DOHH2 (cell line): ENCODE measurements around the gene FAM53A.

Experiments
- H3F3A ChIP-seq: fragments of 200-600 bp; sonication (generic), shearing (Covaris generic); 2 replicates; pipeline ENCODE4 v1.6.0; 2016; ENCODE audit warnings: antibody characterized with exemption, mild to moderate bottlenecking; ENCODE audit not compliant: control insufficient read depth, insufficient read depth
- H3K27ac ChIP-seq: fragments of 200-600 bp; sonication (generic); 2 replicates; pipeline ENCODE4 v1.5.1; 2014; ENCODE audit warnings: low read depth, mild to moderate bottlenecking, low read length, moderate library complexity
- H3K27me3 ChIP-seq: fragments of 200-600 bp; sonication (generic); 2 replicates; pipeline ENCODE4 v1.6.1; 2014; ENCODE audit warnings: mild to moderate bottlenecking, low read length, mixed read lengths; ENCODE audit not compliant: control insufficient read depth
- H3K36me3 ChIP-seq: fragments of 200-600 bp; sonication (generic); 2 replicates; pipeline ENCODE4 v1.6.1; 2014; ENCODE audit warnings: mild to moderate bottlenecking, low read length, moderate library complexity, mixed read lengths; ENCODE audit not compliant: control insufficient read depth
- H3K4me1 ChIP-seq: fragments of 200-600 bp; sonication (generic); 2 replicates; pipeline ENCODE4 v1.6.1; 2014; ENCODE audit warnings: mild to moderate bottlenecking, low read length, mixed read lengths; ENCODE audit not compliant: control insufficient read depth
- H3K4me2 ChIP-seq: fragments of 200-600 bp; sonication (generic); 2 replicates; pipeline ENCODE4 v1.6.0; 2014; ENCODE audit warnings: mild to moderate bottlenecking, low read length, moderate library complexity
- H3K4me3 ChIP-seq: fragments of 200-600 bp; sonication (generic); 2 replicates; pipeline ENCODE4 v1.5.1; 2014; ENCODE audit warnings: mild to moderate bottlenecking, low read length, mixed read lengths
- H3K79me2 ChIP-seq: fragments of 200-600 bp; sonication (generic); 2 replicates; pipeline ENCODE4 v1.6.1; 2014; ENCODE audit warnings: mild to moderate bottlenecking, low read length, mixed read lengths; ENCODE audit not compliant: control insufficient read depth
- H3K9me2 ChIP-seq: fragments of 200-600 bp; sonication (generic); replicated peaks from 2 replicates; pipeline ENCODE4 v1.6.1; 2014; ENCODE audit warnings: mild to moderate bottlenecking, low read length, mixed read lengths; ENCODE audit not compliant: control insufficient read depth
- H3K9me3 ChIP-seq: fragments of 200-600 bp; sonication (generic); 2 replicates; pipeline ENCODE4 v1.6.1; 2014; ENCODE audit warnings: antibody characterized with exemption, low read length, mixed read lengths; ENCODE audit not compliant: control insufficient read depth, insufficient read depth
- H4K20me1 ChIP-seq: fragments of 200-600 bp; sonication (generic); 2 replicates; pipeline ENCODE4 v1.6.0; 2014; ENCODE audit warnings: low read depth, mild to moderate bottlenecking, antibody characterized with exemption, low read length, moderate library complexity; ENCODE audit not compliant: control insufficient read depth, insufficient read depth
- EZH2phosphoT487 ChIP-seq: fragments of 200-600 bp; sonication (generic); IDR thresholded peaks from 2 replicates; pipeline ENCODE4 v1.6.1; 2017; ENCODE audit warnings: borderline replicate concordance, mild to moderate bottlenecking, antibody characterized with exemption, low read length, moderate library complexity, mixed read lengths
- TF ChIP-seq, protein P1 (sequence below): fragments of 200-600 bp; sonication (generic); IDR thresholded peaks from one replicate; pipeline ENCODE4 v1.5.1; 2014; ENCODE audit warnings: antibody characterized with exemption, mild to moderate bottlenecking, low read depth, low read length; ENCODE audit not compliant: poor library complexity, severe bottlenecking

Gene FAM53A

DNA sequence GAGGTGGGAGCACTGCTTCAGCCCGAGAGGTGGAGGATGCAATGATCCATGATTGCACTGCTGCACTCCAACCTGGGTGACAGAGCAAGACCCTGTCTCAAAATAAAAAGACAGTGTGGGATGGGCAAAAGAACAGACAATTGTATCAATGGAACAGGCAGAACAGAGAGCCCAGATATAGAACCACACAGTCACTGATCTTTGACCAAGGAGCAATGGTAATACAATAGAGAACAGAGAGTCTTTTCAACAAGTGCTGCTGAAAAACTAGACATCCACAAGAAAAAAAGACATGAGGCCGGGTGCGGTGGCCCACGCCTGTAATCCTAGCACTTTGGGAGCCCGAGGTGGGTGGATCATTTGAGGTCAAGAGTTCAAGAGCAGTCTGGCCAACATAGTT, 5.9 kb downstream of the FAM53A start:
- H4K20me1 ChIP-seq = no peaks in the 10 kb centered on the region
- peaks cover 5% of the 10 kb centered on the region for H3F3A ChIP-seq
- H3K4me3 ChIP-seq = no peak overlapping the region
- H3K4me1 ChIP-seq = peaks cover 4% of the 10 kb centered on the region
- no peaks in the 10 kb centered on the region for H3K36me3 ChIP-seq
- no peaks in the 10 kb centered on the region for H3K79me2 ChIP-seq
- H3K27ac ChIP-seq = no peak overlapping the region
- no peaks in the 10 kb centered on the region for H3K9me3 ChIP-seq
- peaks cover 4% of the 10 kb centered on the region for H3K27me3 ChIP-seq
- no peaks in the 10 kb centered on the region for H3K9me2 ChIP-seq
- H3K4me2 ChIP-seq = no peak overlapping the region
- TF ChIP-seq EZH2phosphoT487 = no peak
- TF ChIP-seq, protein P1, sequence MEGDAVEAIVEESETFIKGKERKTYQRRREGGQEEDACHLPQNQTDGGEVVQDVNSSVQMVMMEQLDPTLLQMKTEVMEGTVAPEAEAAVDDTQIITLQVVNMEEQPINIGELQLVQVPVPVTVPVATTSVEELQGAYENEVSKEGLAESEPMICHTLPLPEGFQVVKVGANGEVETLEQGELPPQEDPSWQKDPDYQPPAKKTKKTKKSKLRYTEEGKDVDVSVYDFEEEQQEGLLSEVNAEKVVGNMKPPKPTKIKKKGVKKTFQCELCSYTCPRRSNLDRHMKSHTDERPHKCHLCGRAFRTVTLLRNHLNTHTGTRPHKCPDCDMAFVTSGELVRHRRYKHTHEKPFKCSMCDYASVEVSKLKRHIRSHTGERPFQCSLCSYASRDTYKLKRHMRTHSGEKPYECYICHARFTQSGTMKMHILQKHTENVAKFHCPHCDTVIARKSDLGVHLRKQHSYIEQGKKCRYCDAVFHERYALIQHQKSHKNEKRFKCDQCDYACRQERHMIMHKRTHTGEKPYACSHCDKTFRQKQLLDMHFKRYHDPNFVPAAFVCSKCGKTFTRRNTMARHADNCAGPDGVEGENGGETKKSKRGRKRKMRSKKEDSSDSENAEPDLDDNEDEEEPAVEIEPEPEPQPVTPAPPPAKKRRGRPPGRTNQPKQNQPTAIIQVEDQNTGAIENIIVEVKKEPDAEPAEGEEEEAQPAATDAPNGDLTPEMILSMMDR = no peak

DNA sequence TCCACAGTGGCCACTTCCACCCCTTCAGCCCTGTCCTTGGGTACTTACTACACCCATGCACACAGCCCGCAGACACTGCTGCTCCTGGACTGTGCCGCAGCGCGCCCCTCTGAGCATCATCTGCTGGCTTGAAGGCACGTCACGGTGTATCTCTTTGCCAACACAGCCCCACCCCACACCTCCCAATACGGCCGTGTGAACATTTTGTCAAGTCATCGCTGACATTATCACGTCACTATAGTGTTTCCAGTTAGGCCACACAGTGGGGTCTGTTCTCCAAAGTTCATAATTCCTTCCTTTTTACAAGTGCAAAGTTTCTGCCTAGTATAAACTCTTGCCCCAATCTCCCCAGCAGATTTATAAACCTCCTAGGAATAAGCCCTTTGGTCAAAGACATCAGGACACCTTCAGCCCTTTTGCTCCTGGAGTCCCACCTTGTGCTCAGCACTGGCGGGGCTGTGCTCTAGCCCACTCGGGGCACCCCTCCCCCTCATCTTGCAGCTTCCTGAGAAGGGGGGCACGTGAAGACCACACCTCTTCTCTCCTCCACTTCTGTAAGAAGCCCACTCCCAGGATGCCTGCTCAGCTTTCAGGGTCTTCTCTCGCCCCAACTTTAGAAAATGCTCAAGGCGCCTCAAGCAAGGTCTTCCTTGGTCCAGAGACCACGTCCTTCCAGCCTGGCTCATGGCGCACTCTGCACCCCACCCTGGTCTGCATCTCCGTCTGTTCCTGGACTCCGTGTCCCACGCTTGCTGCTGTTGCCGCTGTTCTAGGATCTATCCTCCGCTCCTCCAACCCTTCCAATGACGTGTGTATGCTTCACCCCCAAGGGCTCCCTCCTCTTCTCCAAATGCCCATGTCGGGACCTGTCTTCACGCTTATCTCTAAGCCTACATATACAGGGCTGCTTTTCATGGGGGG, 7.2 kb downstream of the FAM53A start:
- Histone ChIP-seq H3K4me1 (no peaks in the 10 kb centered on the region), H3K4me3 (no peak overlapping the region), H3K9me2 (no peaks in the 10 kb centered on the region), H3K4me2 (no peak overlapping the region), H4K20me1 (no peaks in the 10 kb centered on the region), H3K79me2 (no peaks in the 10 kb centered on the region), H3K9me3 (no peaks in the 10 kb centered on the region), H3K36me3 (no peaks in the 10 kb centered on the region), H3F3A (no peaks in the 10 kb centered on the region), H3K27ac (no peak overlapping the region), H3K27me3 (no peaks in the 10 kb centered on the region)
- TF ChIP-seq, protein P1 = no peak
- TF ChIP-seq EZH2phosphoT487 = no peak

DNA sequence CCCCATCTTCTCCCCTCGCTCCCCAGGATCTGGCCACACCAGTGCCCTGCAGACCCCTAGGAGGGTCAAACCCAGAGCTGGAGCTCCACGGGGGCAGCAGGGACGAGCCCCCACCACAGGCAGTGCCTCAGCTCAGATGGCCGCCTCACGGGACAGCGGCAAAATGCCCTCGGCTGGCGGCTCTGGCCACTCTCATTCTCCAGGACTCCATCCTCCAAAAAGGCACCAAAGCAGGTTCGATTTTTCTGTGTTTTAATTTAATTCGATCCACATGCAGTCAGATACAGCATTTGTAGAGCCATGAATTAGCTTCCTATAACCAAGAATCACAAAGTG, 8.3 kb downstream of the FAM53A start:
- Histone ChIP-seq H3K9me2 (no peaks in the 10 kb centered on the region), H3K79me2 (no peaks in the 10 kb centered on the region), H3K4me2 (no peak overlapping the region), H3K36me3 (no peaks in the 10 kb centered on the region), H3F3A (no peaks in the 10 kb centered on the region), H3K4me3 (no peak overlapping the region), H3K9me3 (no peaks in the 10 kb centered on the region), H3K27me3 (no peaks in the 10 kb centered on the region), H4K20me1 (no peaks in the 10 kb centered on the region), H3K27ac (no peak overlapping the region), H3K4me1 (no peaks in the 10 kb centered on the region)
- TF ChIP-seq, protein P1 = no peak
- TF ChIP-seq EZH2phosphoT487 = no peak
